ENCODE measurements around the gene DSN1. TPM values are rescaled to one million over a fixed set of nuclear protein-coding genes. Genes with fewer than 3 reads are reported as not detected.

Gene DSN1
- total and polyA plus RNA-seq, 9 donors = 3.3 to 7.0 (median 6.0) TPM

GRCh38 chr20:36815454-36816091 is 42.0 kb upstream of the DSN1 start:
- H3K36me3 ChIP-seq = no peaks in the 10 kb centered on the region
- no peak overlapping the region for H3K27ac ChIP-seq
- no peaks in the 10 kb centered on the region for H3K9me3 ChIP-seq
- no peak overlapping the region for H3K4me3 ChIP-seq
- no peak for TF ChIP-seq CTCF (IDR thresholded peaks at IDR 0.05)
- no peak for TF ChIP-seq EP300 (IDR thresholded peaks at IDR 0.05)
- TF ChIP-seq POLR2A (IDR thresholded peaks at IDR 0.05) = no peak
- H3K27me3 ChIP-seq = no peaks in the 10 kb centered on the region
- peaks cover 2% of the 10 kb centered on the region for H3K4me1 ChIP-seq (ENCODE audit: insufficient read depth)
- no peak for DNase-seq
- intact Hi-C loops (cut with DNase I) = loop anchor here in 1 of 4 donors (10.0 kb wide), 1 partner anchor 49 kb away; a partner anchor contains a TSS
- WGBS, 3 donors = 86 to 91% (median 89%) methylated on average over 43 to 49 of the region's 49 CpGs

GRCh38 chr20:36812594-36813463 is 39.3 kb upstream of the DSN1 start:
- no peak for TF ChIP-seq CTCF (IDR thresholded peaks at IDR 0.05)
- TF ChIP-seq POLR2A (IDR thresholded peaks at IDR 0.05) = no peak
- no peak for TF ChIP-seq EP300 (IDR thresholded peaks at IDR 0.05)
- intact Hi-C loops (cut with DNase I) = loop anchor here in 1 of 4 donors (10.0 kb wide), 1 partner anchor 52 kb away; a partner anchor contains a TSS

GRCh38 chr20:36808317-36809257 is 35.0 kb upstream of the DSN1 start:
- no peak overlapping the region for H3K27ac ChIP-seq
- no peaks in the 10 kb centered on the region for H3K36me3 ChIP-seq

More at GRCh38 chr20:36812594-36813463, 39.3 kb upstream of the DSN1 start:
- no peaks in the 10 kb centered on the region for H3K4me1 ChIP-seq (ENCODE audit: insufficient read depth)
- H3K27ac ChIP-seq = no peak overlapping the region
- H3K36me3 ChIP-seq = no peaks in the 10 kb centered on the region
- H3K27me3 ChIP-seq = no peaks in the 10 kb centered on the region
- no peak overlapping the region for H3K4me3 ChIP-seq
- no peak for DNase-seq
- WGBS, 3 donors = 79 to 81% (median 80%) methylated on average over 14 of the region's 14 CpGs
- H3K9me3 ChIP-seq = no peaks in the 10 kb centered on the region

More at GRCh38 chr20:36808317-36809257, 35.0 kb upstream of the DSN1 start:
- Histone ChIP-seq H3K4me1 (ENCODE audit: insufficient read depth) (no peaks in the 10 kb centered on the region), H3K27me3 (no peaks in the 10 kb centered on the region), H3K4me3 (no peak overlapping the region), H3K9me3 (no peaks in the 10 kb centered on the region)
- peak in 2 of 5 donors; percentile 60 to 61 for DNase-seq
- intact Hi-C loops (cut with DNase I) = no loop called here
- 82 to 86% (median 84%) methylated on average over 19 of the region's 19 CpGs for WGBS, 3 donors
- TF ChIP-seq POLR2A (IDR thresholded peaks at IDR 0.05) (no peak), CTCF (IDR thresholded peaks at IDR 0.05) (peak in 1 of 3 donors; percentile 14), EP300 (IDR thresholded peaks at IDR 0.05) (no peak)
